GM18870 (cell line): ENCODE results near the gene MEF2B.
"Not testable (repeated sequence)": the region's sequence is repeated elsewhere in the genome, so short reads cannot be mapped to it uniquely, and the experiment has no call there.

Experiments
- ATAC-seq: cut with Tn5 transposase; IDR thresholded peaks from one replicate; pipeline ENCODE4 v1.9.1; 2021; ENCODE audit warnings: moderate library complexity; ENCODE audit not compliant: unreplicated experiment

MEF2B gene

GRCh38 chr19:19102566-19102965 lies 67.5 kb downstream of the MEF2B start:
- ATAC-seq, result not testable (repeated sequence)

- ATAC-seq, result no peak
Observed at GRCh38 chr19:19101540-19101939, 68.5 kb downstream of the MEF2B start.

GRCh38 chr19:19098703-19099632 lies 71.1 kb downstream of the MEF2B start:
- ATAC-seq, result no peak

GRCh38 chr19:19098084-19098702 lies 71.9 kb downstream of the MEF2B start:
- no peak for ATAC-seq

GRCh38 chr19:19096641-19097627 lies 73.1 kb downstream of the MEF2B start:
- no peak for ATAC-seq

GRCh38 chr19:19095691-19096090 lies 74.4 kb downstream of the MEF2B start:
- no peak for ATAC-seq
